PC-3 (cell line): ENCODE measurements around the gene NUP62. TPM values are rescaled to one million over a fixed set of nuclear protein-coding genes. Genes with fewer than 3 reads are reported as not detected.

Experiments used
- ATAC-seq: fragments of 200-7000 bp; cut with Tn5 transposase; 2 replicates; pipeline ENCODE4 v1.9.1; 2020; ENCODE audit warnings: mild to moderate bottlenecking, moderate library complexity
- BruUV-seq: library from RNA; stranded (reverse); fragments of 400-500 nt; replicated peaks from 2 replicates; lab custom pipeline; 2021; lab: Mats Ljungman, UMichigan
- CTCF ChIA-PET: fragments of 300-600 bp; sonication (Branson Sonifier 250); formaldehyde crosslinking; loops from one replicate; lab custom pipeline; 2022; ENCODE audit warnings: antibody characterized with exemption; lab: Charles Lee
- POLR2A ChIA-PET: fragments of 300-600 bp; sonication (Branson Sonifier 250); formaldehyde crosslinking; loops from one replicate; lab custom pipeline; 2022; ENCODE audit warnings: antibody characterized with exemption; ENCODE audit not compliant: unreplicated experiment; lab: Charles Lee
- DNase-seq: peaks from one replicate; pipeline ENCODE4 v3.0.0-alpha.2; 2015
- H2AFZ ChIP-seq: fragments of 300-600 bp; sonication (generic); 2 replicates; pipeline ENCODE4 v1.6.0; 2016; ENCODE audit warnings: antibody characterized with exemption, low read length
- H3F3A ChIP-seq: fragments of 300-600 bp; sonication (generic); one replicate; pipeline ENCODE4 v1.6.0; 2017; ENCODE audit warnings: antibody characterized with exemption, low read length, control low read depth, mild to moderate bottlenecking; ENCODE audit not compliant: unreplicated experiment
- H3K27ac ChIP-seq: fragments of 300-600 bp; sonication (generic); 2 replicates; pipeline ENCODE4 v1.5.1; 2016; ENCODE audit warnings: mild to moderate bottlenecking, low read length
- H3K27me3 ChIP-seq: fragments of 300-600 bp; sonication (generic); 2 replicates; pipeline ENCODE4 v1.6.1; 2016; ENCODE audit warnings: low read length, mixed read lengths
- H3K36me3 ChIP-seq: fragments of 300-600 bp; sonication (generic); 2 replicates; pipeline ENCODE4 v1.6.1; 2016; ENCODE audit warnings: low read depth, mixed run types, low read length, mixed read lengths
- H3K4me1 ChIP-seq: fragments of 300-600 bp; sonication (generic); 2 replicates; pipeline ENCODE4 v1.5.1; 2016; ENCODE audit warnings: low read length; ENCODE audit not compliant: insufficient read depth
- H3K4me2 ChIP-seq: fragments of 300-600 bp; sonication (generic); 2 replicates; pipeline ENCODE4 v1.6.0; 2016; ENCODE audit warnings: low read length
- H3K4me3 ChIP-seq: fragments of 300-600 bp; sonication (generic); 2 replicates; pipeline ENCODE4 v1.5.1; 2016; ENCODE audit warnings: mild to moderate bottlenecking, low read length, mixed read lengths
- H3K79me2 ChIP-seq: fragments of 300-600 bp; sonication (generic); 2 replicates; pipeline ENCODE4 v1.6.1; 2017; ENCODE audit warnings: low read length, mixed read lengths
- H3K9ac ChIP-seq: fragments of 300-600 bp; sonication (generic); 2 replicates; pipeline ENCODE4 v1.6.0; 2016; ENCODE audit warnings: mild to moderate bottlenecking, low read length
- H3K9me2 ChIP-seq: fragments of 300-600 bp; sonication (generic); replicated peaks from 2 replicates; pipeline ENCODE4 v1.6.1; 2016; ENCODE audit warnings: mixed run types, low read length, mixed read lengths
- H3K9me3 ChIP-seq: fragments of 300-600 bp; sonication (generic); 2 replicates; pipeline ENCODE4 v1.6.1; 2016; ENCODE audit warnings: low read length, mixed read lengths
- H4K20me1 ChIP-seq: fragments of 300-600 bp; sonication (generic); 2 replicates; pipeline ENCODE4 v1.6.1; 2016; ENCODE audit warnings: low read length, mixed read lengths
- CTCF ChIP-seq: fragments of 300-600 bp; sonication (generic); conservative IDR thresholded peaks from 2 replicates; pipeline ENCODE4 v1.5.1; 2017; ENCODE audit warnings: antibody characterized with exemption, low read depth, mild to moderate bottlenecking, low read length
- EZH2 ChIP-seq: fragments of 300-600 bp; sonication (generic); IDR thresholded peaks from one replicate; pipeline ENCODE4 v1.6.1; 2017; ENCODE audit warnings: antibody characterized with exemption, mild to moderate bottlenecking, low read length; ENCODE audit not compliant: unreplicated experiment
- EZH2phosphoT487 ChIP-seq: fragments of 300-600 bp; sonication (generic); IDR thresholded peaks from 2 replicates; pipeline ENCODE4 v1.6.1; 2018; ENCODE audit warnings: mild to moderate bottlenecking, antibody characterized with exemption, low read length, borderline replicate concordance
- intact Hi-C: fragments of 100-400 bp; cut with micrococcal nuclease; formaldehyde crosslinking; loops from 2 replicates; pipeline ENCODE4 v1.9.0; 2023
- total RNA-seq: library from RNA; depleted of rRNA; stranded (reverse); fragments of >200 nt; gene quantifications from 2 replicates; pipeline ENCODE4 v1.2.3, GENCODE V29; 2014

The NUP62 gene
- total RNA-seq, 1 experiment from 2014 or later = 129 TPM

DNA sequence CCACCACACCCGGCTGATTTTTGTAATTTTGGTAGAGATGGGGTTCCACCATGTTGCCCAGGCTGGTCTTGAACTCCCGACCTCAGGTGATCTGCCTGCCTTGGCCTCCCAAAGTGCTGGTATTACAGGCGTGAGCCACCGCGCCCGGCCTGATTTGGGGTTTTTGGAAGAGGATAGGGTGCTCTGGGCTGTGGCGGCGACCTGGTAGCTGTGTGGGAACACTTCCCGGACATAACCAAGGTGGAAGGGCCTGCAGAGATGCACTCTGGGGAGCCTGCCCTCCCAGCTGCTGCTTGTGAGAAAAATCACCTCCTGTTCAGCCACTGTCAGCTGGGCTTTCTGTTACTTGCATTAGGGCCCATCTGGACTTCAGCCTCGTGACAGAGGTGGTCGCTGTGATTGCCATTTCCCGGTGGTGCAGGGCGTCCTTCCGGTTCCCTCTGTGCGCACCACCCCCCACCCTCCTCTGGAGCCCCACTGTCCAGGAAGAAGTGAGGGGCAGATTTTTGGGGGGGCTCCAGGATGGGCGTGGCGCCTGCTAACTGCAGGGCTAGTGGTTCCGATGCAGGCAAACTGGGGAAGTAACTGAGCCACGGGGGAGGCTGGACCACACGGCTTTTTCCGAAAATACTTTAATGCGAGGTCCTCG is 40.1 kb downstream of the NUP62 start:
- H4K20me1 ChIP-seq = no peaks in the 10 kb centered on the region
- H3K9me2 ChIP-seq = no peaks in the 10 kb centered on the region
- ATAC-seq = no peak; the same call in 1 of the 2 replicates
- no peaks in the 10 kb centered on the region for H3K9me3 ChIP-seq
- POLR2A ChIA-PET = no interaction called here
- BruUV-seq = TSS peak; percentile 19
- no peaks in the 10 kb centered on the region for H3K79me2 ChIP-seq
- no peaks in the 10 kb centered on the region for H3K36me3 ChIP-seq
- intact Hi-C loops = no loop called here
- CTCF ChIA-PET = no interaction called here
- H3K27me3 ChIP-seq = no peaks in the 10 kb centered on the region
- no peak overlapping the region for H3K27ac ChIP-seq
- no peak overlapping the region for H3K4me2 ChIP-seq
- DNase-seq = no peak
- H3K4me3 ChIP-seq = no peak overlapping the region
- no peak overlapping the region for H2AFZ ChIP-seq
- peaks cover 3% of the 10 kb centered on the region for H3F3A ChIP-seq
- H3K9ac ChIP-seq = no peak overlapping the region
- TF ChIP-seq EZH2 (no peak), EZH2phosphoT487 (no peak), CTCF (no peak)
- peaks cover 9% of the 10 kb centered on the region for H3K4me1 ChIP-seq

DNA sequence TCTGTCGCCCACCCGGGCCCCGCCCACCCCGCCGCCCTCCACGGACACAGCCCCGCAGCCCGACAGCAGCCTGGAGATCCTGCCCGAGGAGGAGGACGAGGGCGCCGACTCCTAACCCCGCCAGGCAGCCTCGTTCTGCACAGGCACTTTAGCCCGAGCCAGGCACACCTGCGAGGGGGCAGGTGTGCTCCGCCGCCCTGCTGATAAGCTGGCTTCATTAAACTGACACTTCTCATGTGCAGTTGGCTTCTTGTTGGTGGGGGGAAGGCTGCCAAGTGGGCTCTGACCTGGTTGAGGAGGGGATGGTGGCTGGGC is 40.8 kb downstream of the NUP62 start:
- Histone ChIP-seq H3K9me2 (no peaks in the 10 kb centered on the region), H4K20me1 (no peaks in the 10 kb centered on the region), H3K4me3 (no peak overlapping the region), H3F3A (peaks cover 3% of the 10 kb centered on the region), H2AFZ (no peak overlapping the region), H3K79me2 (no peaks in the 10 kb centered on the region), H3K9me3 (no peaks in the 10 kb centered on the region), H3K4me2 (no peak overlapping the region), H3K27ac (no peak overlapping the region), H3K36me3 (peaks cover 4% of the 10 kb centered on the region), H3K27me3 (no peaks in the 10 kb centered on the region), H3K4me1 (peaks cover 12% of the 10 kb centered on the region), H3K9ac (no peak overlapping the region)
- CTCF ChIA-PET = no interaction called here
- POLR2A ChIA-PET = no interaction called here
- intact Hi-C loops = no loop called here
- TF ChIP-seq EZH2 (no peak), CTCF (no peak), EZH2phosphoT487 (no peak)
- ATAC-seq (no peak), DNase-seq (no peak)
- no TSS peak for BruUV-seq

DNA sequence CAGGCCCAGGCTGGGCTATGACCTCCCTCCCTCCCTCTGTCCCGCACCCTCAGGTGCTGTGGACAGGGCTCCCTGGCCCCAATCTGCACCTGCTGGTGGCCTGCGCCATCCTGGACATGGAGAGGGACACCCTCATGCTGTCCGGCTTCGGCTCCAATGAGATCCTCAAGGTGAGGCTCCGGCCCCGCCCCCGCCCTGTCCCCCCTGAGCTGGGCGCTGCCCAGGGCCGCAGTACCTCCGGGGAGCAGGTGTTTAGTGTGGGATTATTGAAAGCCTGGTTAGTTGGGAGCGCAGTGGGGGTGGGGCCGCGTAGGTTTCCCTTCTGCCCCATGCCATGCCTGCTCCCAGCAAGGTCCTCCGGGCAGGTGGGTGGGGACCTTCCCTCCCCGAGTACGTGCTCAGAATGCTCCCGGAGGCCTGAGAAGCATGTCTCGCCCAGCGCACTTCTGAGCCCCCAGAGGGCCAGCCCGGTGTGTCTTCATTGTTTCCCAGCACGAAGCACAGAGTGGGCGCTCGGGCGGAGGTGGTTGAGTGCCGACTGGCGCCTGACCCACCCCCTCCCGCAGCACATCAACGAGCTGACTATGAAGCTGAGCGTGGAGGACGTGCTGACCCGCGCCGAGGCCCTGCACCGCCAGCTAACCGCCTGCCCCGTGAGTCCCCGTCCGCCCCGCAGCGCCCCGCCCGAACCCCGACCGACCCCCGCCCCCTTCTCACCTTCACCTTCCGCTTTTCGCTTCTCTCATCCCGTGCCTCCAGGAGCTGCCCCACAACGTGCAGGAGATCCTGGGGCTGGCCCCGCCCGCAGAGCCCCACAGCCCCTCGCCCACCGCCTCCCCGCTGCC is 41.4 kb downstream of the NUP62 start:
- Histone ChIP-seq H3K27ac (no peak overlapping the region), H3K4me2 (no peak overlapping the region), H3K79me2 (no peaks in the 10 kb centered on the region), H3K9me2 (no peaks in the 10 kb centered on the region), H3K4me3 (no peak overlapping the region), H3K9ac (no peak overlapping the region), H2AFZ (no peak overlapping the region), H3K27me3 (no peaks in the 10 kb centered on the region), H3K4me1 (peaks cover 12% of the 10 kb centered on the region), H3F3A (peaks cover 3% of the 10 kb centered on the region), H3K36me3 (peaks cover 10% of the 10 kb centered on the region), H4K20me1 (no peaks in the 10 kb centered on the region), H3K9me3 (no peaks in the 10 kb centered on the region)
- intact Hi-C loops = no loop called here
- ChIA-PET POLR2A (no interaction called here), CTCF (no interaction called here)
- BruUV-seq = no TSS peak
- DNase-seq (no peak), ATAC-seq (no peak)
- no peak for TF ChIP-seq EZH2
- TF ChIP-seq CTCF = no peak
- no peak for TF ChIP-seq EZH2phosphoT487
